DOHH2 (cell line): ENCODE results near the gene NETO2.

Source experiments
- EZH2phosphoT487 ChIP-seq: fragments of 200-600 bp; sonication (generic); IDR thresholded peaks from 2 replicates; pipeline ENCODE4 v1.6.1; 2017; ENCODE audit warnings: borderline replicate concordance, mild to moderate bottlenecking, antibody characterized with exemption, low read length, moderate library complexity, mixed read lengths
- TF ChIP-seq, protein P1 (sequence below): fragments of 200-600 bp; sonication (generic); IDR thresholded peaks from one replicate; pipeline ENCODE4 v1.5.1; 2014; ENCODE audit warnings: antibody characterized with exemption, mild to moderate bottlenecking, low read depth, low read length; ENCODE audit not compliant: poor library complexity, severe bottlenecking

DNA sequence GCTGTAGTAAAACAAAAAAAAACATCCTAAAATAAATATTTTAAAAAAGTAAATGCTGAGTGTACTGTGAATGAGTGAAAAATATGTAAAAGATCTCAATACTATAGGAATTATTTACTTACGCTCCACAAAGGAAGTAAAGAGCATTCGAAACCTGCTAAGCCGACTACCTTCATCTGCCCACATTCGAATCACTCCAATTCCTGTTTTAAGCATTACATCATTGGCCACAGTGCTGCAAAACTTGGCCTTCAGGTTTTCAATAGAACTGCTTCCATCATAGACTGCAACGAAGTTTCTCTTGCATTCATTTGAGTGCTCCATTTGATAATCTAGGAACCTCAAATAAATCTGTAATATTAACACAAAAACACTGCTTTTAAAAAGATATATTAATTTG, 34.4 kb downstream of the NETO2 start:
- TF ChIP-seq EZH2phosphoT487 = no peak
- TF ChIP-seq, protein P1, sequence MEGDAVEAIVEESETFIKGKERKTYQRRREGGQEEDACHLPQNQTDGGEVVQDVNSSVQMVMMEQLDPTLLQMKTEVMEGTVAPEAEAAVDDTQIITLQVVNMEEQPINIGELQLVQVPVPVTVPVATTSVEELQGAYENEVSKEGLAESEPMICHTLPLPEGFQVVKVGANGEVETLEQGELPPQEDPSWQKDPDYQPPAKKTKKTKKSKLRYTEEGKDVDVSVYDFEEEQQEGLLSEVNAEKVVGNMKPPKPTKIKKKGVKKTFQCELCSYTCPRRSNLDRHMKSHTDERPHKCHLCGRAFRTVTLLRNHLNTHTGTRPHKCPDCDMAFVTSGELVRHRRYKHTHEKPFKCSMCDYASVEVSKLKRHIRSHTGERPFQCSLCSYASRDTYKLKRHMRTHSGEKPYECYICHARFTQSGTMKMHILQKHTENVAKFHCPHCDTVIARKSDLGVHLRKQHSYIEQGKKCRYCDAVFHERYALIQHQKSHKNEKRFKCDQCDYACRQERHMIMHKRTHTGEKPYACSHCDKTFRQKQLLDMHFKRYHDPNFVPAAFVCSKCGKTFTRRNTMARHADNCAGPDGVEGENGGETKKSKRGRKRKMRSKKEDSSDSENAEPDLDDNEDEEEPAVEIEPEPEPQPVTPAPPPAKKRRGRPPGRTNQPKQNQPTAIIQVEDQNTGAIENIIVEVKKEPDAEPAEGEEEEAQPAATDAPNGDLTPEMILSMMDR = no peak
